Measurements from ENCODE around the gene COL2A1.

The COL2A1 gene

GRCh38 chr12:48012070-48012469 lies 7.8 kb upstream of the COL2A1 start:
- DNase-seq (ENCODE audit: low spot score): no peak

- DNase-seq (ENCODE audit: low spot score): no peak
Measured at GRCh38 chr12:48010366-48010970, 6.2 kb upstream of the COL2A1 start.

- DNase-seq (ENCODE audit: low spot score): no peak
Measured at GRCh38 chr12:48009471-48009870, 5.2 kb upstream of the COL2A1 start.

GRCh38 chr12:48008950-48009349 lies 4.7 kb upstream of the COL2A1 start:
- no peak for DNase-seq (ENCODE audit: low spot score)

GRCh38 chr12:48008349-48008748 lies 4.1 kb upstream of the COL2A1 start:
- no peak for DNase-seq (ENCODE audit: low spot score)

GRCh38 chr12:48007206-48007605 lies 2.9 kb upstream of the COL2A1 start:
- DNase-seq (ENCODE audit: low spot score): no peak

- DNase-seq (ENCODE audit: low spot score): no peak
Measured at GRCh38 chr12:48005750-48006021, 1.4 kb upstream of the COL2A1 start.

- DNase-seq (ENCODE audit: low spot score): no peak
Measured at GRCh38 chr12:48005001-48005749, 899 bp upstream of the COL2A1 start.

- no peak for DNase-seq (ENCODE audit: low spot score)
Measured at GRCh38 chr12:48003226-48004052, 837 bp downstream of the COL2A1 start.

GRCh38 chr12:48002773-48003218 lies 1.5 kb downstream of the COL2A1 start:
- no peak for DNase-seq (ENCODE audit: low spot score)

GRCh38 chr12:48002414-48002730 lies 1.9 kb downstream of the COL2A1 start:
- DNase-seq (ENCODE audit: low spot score): no peak

GRCh38 chr12:48001505-48002413 lies 2.5 kb downstream of the COL2A1 start:
- DNase-seq (ENCODE audit: low spot score): no peak

- no peak for DNase-seq (ENCODE audit: low spot score)
Measured at GRCh38 chr12:48000878-48001504, 3.3 kb downstream of the COL2A1 start.

GRCh38 chr12:47999816-48000215 lies 4.5 kb downstream of the COL2A1 start:
- DNase-seq (ENCODE audit: low spot score): no peak

- no peak for DNase-seq (ENCODE audit: low spot score)
Measured at GRCh38 chr12:47997321-47997720, 7.0 kb downstream of the COL2A1 start.

- no peak for DNase-seq (ENCODE audit: low spot score)
Measured at GRCh38 chr12:47995981-47996401, 8.3 kb downstream of the COL2A1 start.

- DNase-seq (ENCODE audit: low spot score): no peak
Measured at GRCh38 chr12:47993491-47993890, 10.8 kb downstream of the COL2A1 start.

- no peak for DNase-seq (ENCODE audit: low spot score)
Measured at GRCh38 chr12:47992776-47993175, 11.5 kb downstream of the COL2A1 start.

- no peak for DNase-seq (ENCODE audit: low spot score)
Measured at GRCh38 chr12:47991106-47992061, 12.9 kb downstream of the COL2A1 start.

- DNase-seq (ENCODE audit: low spot score): no peak
Measured at GRCh38 chr12:47990351-47991105, 13.7 kb downstream of the COL2A1 start.

All from hematopoietic multipotent progenitor cell treated with erythropoietin and hydrocortisone succinate and interleukin-3 and kit ligand, for 15 days (in vitro differentiated cells).